ENCODE measurements around the gene FAM25G. TPM values are rescaled to one million over a fixed set of nuclear protein-coding genes. Genes with fewer than 3 reads are reported as not detected.

FAM25G gene
- total and polyA plus RNA-seq, 2 of the 4 experiments (the other 2 are of a cell fraction): not detected

GRCh38 chr10:47450442-47450841 is 41.1 kb downstream of the FAM25G start:
- BruUV-seq (replicated peaks): no TSS peak
- H2BK5ac ChIP-seq (ENCODE audit: low read depth, low read length, poor library complexity, severe bottlenecking): no peak overlapping the region
- in situ Hi-C loops (cut with MboI; ENCODE audit: low sequenced_read_pairs) (no loop called here), intact Hi-C loops (cut with micrococcal nuclease) (no loop called here), dilution Hi-C loops (cut with HindIII; ENCODE audit: low sequenced_read_pairs, unreplicated experiment) (no loop called here)
- H4K20me1 ChIP-seq (ENCODE audit: insufficient read depth, low read length): no peaks in the 10 kb centered on the region
- no peak overlapping the region for H2BK15ac ChIP-seq (ENCODE audit: low read depth, low read length)
- H3K4ac ChIP-seq (ENCODE audit: low read depth, low read length): no peak overlapping the region
- no peak overlapping the region for H2BK20ac ChIP-seq (ENCODE audit: low read depth, low read length)
- DNase-seq: no peak
- H3K36me3 ChIP-seq (ENCODE audit: control insufficient read depth, insufficient read depth, low read length): no peaks in the 10 kb centered on the region
- peaks cover 13% of the 10 kb centered on the region for H3K9me1 ChIP-seq (ENCODE audit: insufficient read depth, low read length)
- no peak overlapping the region for H2AK9ac ChIP-seq (replicated peaks; ENCODE audit: low read depth, low read length, poor library complexity)
- H3K4me1 ChIP-seq (ENCODE audit: control insufficient read depth, insufficient read depth, low read length): no peaks in the 10 kb centered on the region
- H3K9ac ChIP-seq (ENCODE audit: low read depth, low read length): no peak overlapping the region
- H2AK5ac ChIP-seq (ENCODE audit: low read depth, low read length): no peak overlapping the region
- TF ChIP-seq RCOR1 (IDR thresholded peaks at IDR 0.05; ENCODE audit: insufficient replicate concordance, low read length) (no peak), BHLHE40 (IDR thresholded peaks at IDR 0.05; ENCODE audit: low read depth, low read length) (no peak), NFE2L2 (IDR thresholded peaks at IDR 0.05; ENCODE audit: low read depth, low read length) (no peak), USF2 (IDR thresholded peaks at IDR 0.05; ENCODE audit: low read depth, low read length) (no peak), MAZ (IDR thresholded peaks at IDR 0.05; ENCODE audit: borderline replicate concordance, low read depth, low read length) (no peak), ELK1 (IDR thresholded peaks at IDR 0.05; ENCODE audit: borderline replicate concordance, low read depth, low read length) (no peak), CHD1 (IDR thresholded peaks at IDR 0.05; ENCODE audit: low read depth, low read length) (no peak), RFX5 (IDR thresholded peaks at IDR 0.05; ENCODE audit: low read depth, low read length) (no peak), MXI1 (IDR thresholded peaks at IDR 0.05; ENCODE audit: borderline replicate concordance, low read depth, low read length) (no peak), SMC3 (IDR thresholded peaks at IDR 0.05; ENCODE audit: low read depth, low read length) (no peak), POLR2A (IDR thresholded peaks at IDR 0.05; ENCODE audit: low read depth, low read length) (no peak), MAFK (IDR thresholded peaks at IDR 0.05; ENCODE audit: low read depth, low read length) (no peak), FOS (IDR thresholded peaks at IDR 0.05; ENCODE audit: low read depth, low read length) (no peak), RAD21 (IDR thresholded peaks at IDR 0.05; ENCODE audit: low read length) (no peak)
- no peak overlapping the region for H3K14ac ChIP-seq (replicated peaks; ENCODE audit: low read depth, low read length)
- no peak overlapping the region for H3K23ac ChIP-seq (ENCODE audit: low read depth, low read length)
- no peak overlapping the region for H2BK120ac ChIP-seq (ENCODE audit: low read depth, low read length)
- no peak overlapping the region for H3K56ac ChIP-seq (ENCODE audit: extremely low read depth, insufficient read depth, low read length)
- H3K18ac ChIP-seq (ENCODE audit: low read depth, low read length): no peak overlapping the region
- no peak overlapping the region for H3K4me2 ChIP-seq (ENCODE audit: low read depth, low read length)
- H3K9me3 ChIP-seq (ENCODE audit: control insufficient read depth, insufficient read depth, low read length): peaks cover 8% of the 10 kb centered on the region
- no peak overlapping the region for H4K5ac ChIP-seq (ENCODE audit: low read depth, low read length)
- H2AFZ ChIP-seq (replicated peaks; ENCODE audit: low read length, poor library complexity): no peak overlapping the region
- WGBS, 2 experiments (ENCODE audit: extremely low coverage in 2 of 2, insufficient read length in 1 of 2): no CpG with 5 or more reads among the region's 2 CpGs
- H4K8ac ChIP-seq (ENCODE audit: low read depth in 2 of 2, low read length in 2 of 2): no peak overlapping the region
- POLR2A ChIA-PET (ENCODE audit: unreplicated experiment): no interaction called here
- H3K4me3 ChIP-seq (ENCODE audit: insufficient read depth, low read depth, low read length): no peak overlapping the region
- CTCF ChIA-PET: no interaction called here
- H4K91ac ChIP-seq (ENCODE audit: insufficient read depth, low read depth, low read length): no peak overlapping the region
- no peaks in the 10 kb centered on the region for H3K79me1 ChIP-seq (ENCODE audit: low read depth in 1 of 2, low read length in 2 of 2)
- peaks cover 28% of the 10 kb centered on the region; the same call in 1 of the 2 replicates for H3K27me3 ChIP-seq (ENCODE audit: control insufficient read depth, insufficient read depth, low read length)
- ATAC-seq (ENCODE audit: low read depth): no peak
- no peak overlapping the region for H3K27ac ChIP-seq (ENCODE audit: insufficient read depth, low read length)

Data from IMR-90 (cell line).